Ovary (tissue), 3 donors: ENCODE data around the gene RAB43.

Experiments used
- EP300 ChIP-seq: sonication (generic); formaldehyde crosslinking; IDR thresholded peaks from one replicate; pipeline ENCODE4 v1.6.1; 2017; ENCODE audit warnings: antibody characterized with exemption
- POLR2A ChIP-seq: fragments of 450-650 bp; IDR thresholded peaks from one replicate; pipeline ENCODE4 v1.6.1; 2017; ENCODE audit warnings: antibody characterized with exemption, mild to moderate bottlenecking, moderate library complexity
- TF ChIP-seq, protein P1 (sequence below), 3 donors: fragments of 450-650 bp in 2 of 3; fragments of 200-600 bp in 1 of 3; IDR thresholded peaks; one replicate each; pipeline versions ENCODE4 v1.5.1 to v1.8.0; 2016 to 2022; ENCODE audit warnings: antibody characterized with exemption in 3 of 3, mild to moderate bottlenecking in 1 of 3
- donor health status: DM: no; HTN: no; CAD: no.

DNA sequence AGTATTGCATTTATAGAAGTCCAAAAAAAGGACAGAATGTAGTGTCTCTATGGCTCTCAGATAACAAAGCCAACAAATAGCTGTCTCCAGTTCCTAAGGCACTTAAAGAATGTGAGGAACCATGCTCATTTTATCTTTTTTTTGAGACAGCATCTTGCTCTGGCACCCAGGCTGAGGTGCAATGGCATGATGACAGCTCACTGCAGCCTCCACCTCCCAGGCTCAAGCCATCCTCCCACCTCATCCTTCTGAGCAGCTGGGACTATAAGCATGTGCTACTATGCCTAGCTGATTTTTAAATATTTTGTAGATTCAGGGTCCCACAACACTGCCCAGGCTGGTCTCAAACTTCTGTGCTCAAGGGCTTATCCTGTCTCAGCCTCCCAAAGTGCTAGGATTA, 23.2 kb upstream of the RAB43 start:
- TF ChIP-seq, protein P1, sequence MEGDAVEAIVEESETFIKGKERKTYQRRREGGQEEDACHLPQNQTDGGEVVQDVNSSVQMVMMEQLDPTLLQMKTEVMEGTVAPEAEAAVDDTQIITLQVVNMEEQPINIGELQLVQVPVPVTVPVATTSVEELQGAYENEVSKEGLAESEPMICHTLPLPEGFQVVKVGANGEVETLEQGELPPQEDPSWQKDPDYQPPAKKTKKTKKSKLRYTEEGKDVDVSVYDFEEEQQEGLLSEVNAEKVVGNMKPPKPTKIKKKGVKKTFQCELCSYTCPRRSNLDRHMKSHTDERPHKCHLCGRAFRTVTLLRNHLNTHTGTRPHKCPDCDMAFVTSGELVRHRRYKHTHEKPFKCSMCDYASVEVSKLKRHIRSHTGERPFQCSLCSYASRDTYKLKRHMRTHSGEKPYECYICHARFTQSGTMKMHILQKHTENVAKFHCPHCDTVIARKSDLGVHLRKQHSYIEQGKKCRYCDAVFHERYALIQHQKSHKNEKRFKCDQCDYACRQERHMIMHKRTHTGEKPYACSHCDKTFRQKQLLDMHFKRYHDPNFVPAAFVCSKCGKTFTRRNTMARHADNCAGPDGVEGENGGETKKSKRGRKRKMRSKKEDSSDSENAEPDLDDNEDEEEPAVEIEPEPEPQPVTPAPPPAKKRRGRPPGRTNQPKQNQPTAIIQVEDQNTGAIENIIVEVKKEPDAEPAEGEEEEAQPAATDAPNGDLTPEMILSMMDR (IDR thresholded peaks at IDR 0.05): no peak
- no peak for TF ChIP-seq EP300
- no peak for TF ChIP-seq POLR2A
